Heart right ventricle (tissue), 16 donors: ENCODE data around the gene CCNF. TPM values are rescaled to one million over a fixed set of nuclear protein-coding genes. Genes with fewer than 3 reads are reported as not detected.

Source experiments
- ATAC-seq, 8 donors: fragments of 200-7000 bp; cut with Tn5 transposase; one replicate each; pipeline ENCODE4 v1.9.1; 2020; ENCODE audit warnings: mild to moderate bottlenecking in 8 of 8, moderate library complexity in 8 of 8, moderate number of reproducible peaks in 1 of 8
- DNase-seq, 2 donors: peaks; one replicate each; pipeline ENCODE4 v3.0.0-alpha.2; 2020
- H3K27ac ChIP-seq, 10 donors: fragments of 200-600 bp; sonication (generic) in 2 of 10; one replicate each; pipeline versions ENCODE4 v1.5.0 to v1.8.0; 2020 to 2022; ENCODE audit warnings: mild to moderate bottlenecking in 3 of 10
- H3K27me3 ChIP-seq, 7 donors: fragments of 200-600 bp; one replicate each; pipeline ENCODE4 v1.8.0; 2021 to 2022; ENCODE audit warnings: mild to moderate bottlenecking in 2 of 7
- H3K36me3 ChIP-seq, 9 donors: fragments of 200-600 bp; sonication (generic) in 1 of 9; one replicate each; pipeline versions ENCODE4 v1.5.0 to v1.8.0; 2020 to 2022; ENCODE audit warnings: mild to moderate bottlenecking in 2 of 9
- H3K4me1 ChIP-seq, 9 donors: fragments of 200-600 bp; sonication (generic) in 1 of 9; one replicate each; pipeline versions ENCODE4 v1.5.0 to v1.8.0; 2020 to 2022; ENCODE audit warnings: mild to moderate bottlenecking in 4 of 9
- H3K4me3 ChIP-seq, 10 donors: fragments of 200-600 bp; sonication (generic) in 2 of 10; one replicate each; pipeline versions ENCODE4 v1.5.0 to v1.8.0; 2020 to 2022; ENCODE audit warnings: mild to moderate bottlenecking in 7 of 10, moderate library complexity in 2 of 10
- H3K9me3 ChIP-seq, 11 donors: fragments of 200-600 bp in 10 of 11; sonication (generic) in 2 of 11; one replicate each; pipeline versions ENCODE4 v1.5.0 to v1.8.0; 2013 to 2022; ENCODE audit warnings: mild to moderate bottlenecking in 2 of 11, control low read depth in 1 of 11, moderate library complexity in 1 of 11
- CTCF ChIP-seq, 9 donors: fragments of 200-600 bp; sonication (generic) in 2 of 9; IDR thresholded peaks; one replicate each; pipeline versions ENCODE4 v1.5.0 to v1.8.0; 2021 to 2022; ENCODE audit warnings: antibody characterized with exemption in 9 of 9, mild to moderate bottlenecking in 5 of 9, moderate library complexity in 1 of 9
- WGBS, 2 donors: extraction: QIAGEN DNeasy Blood & Tissue Kit; methylation state at CpG; one replicate each; pipeline ENCODE4 v1.1.7; 2013; ENCODE audit warnings: inconsistent platforms in 1 of 2; 5-methylcytosine and 5-hydroxymethylcytosine counted together
- intact Hi-C, 10 donors: fragments of 100-400 bp; cut with DNase I; formaldehyde crosslinking; loops; one replicate each; pipeline versions ENCODE4 v1.11.1 to v1.14.2; 2022
- polyA plus RNA-seq, 2 donors: library from polyadenylated mRNA; stranded (reverse); fragments of 200-250 nt; gene quantifications; one replicate each; pipeline ENCODE4 v1.2.3, GENCODE V29; 2013
- total RNA-seq, 10 donors: library from RNA; stranded (reverse); fragmentation: NEBNext Ultra II Directional in 3 of 10; extraction: Animal tissue kit (Norgen Biotek cat#: 25700) in 3 of 10; gene quantifications; one replicate each; pipeline versions ENCODE4 v1.2.1 to v1.2.4, GENCODE V29; 2021 to 2023
- donor health status: Arrhythmogenic right ventricular cardiomyopathy.
- donor health status: ischemic (EF 13 %, LVEDD 7.1; RV severe dilation, severe dysfunction).
- donor health status: healthy with polysubstance abuse.
- donor health status: DM: no; HTN: yes; CAD: no.
- donor health status: DM: no; HTN: no; CAD: no.
- donor health status: ischemic (EF 25% LVEDD 6.9; RV normal size, moderate dysfunction).
- donor health status: ischemic (EF 25% LVEDD 5.7; RV mildly dilated, moderate dysfunction).
- donor health status: healthy.
- donor health status: DM: yes; HTN: yes; CAD: no.
- donor health status: Ischemic cardiomyopathy.
- donor health status: ischemic (EF 35%, LVEDD 5.7; RV mildly dilated, moderate dysfunction).
- donor health status: nonischemic (EF 11% LVEDD 7.7; RV severe dilation, severe dysfunction).
- donor health status: DM: yes; HTN: yes; CAD: no.
- donor health status: PGD.
- donor health status: ischemic (EF 29% LVEDD 5.4; RV normal size, mild dysfunction).
- donor health status: nonischemic (EF 23%, LVEDD 6.1; RV moderate dilation, normal function).

CCNF gene
- total and polyA plus RNA-seq, 12 donors: 0.51 to 3.4 (median 0.99) TPM

- intact Hi-C loops: loop anchor here in 1 of 10 donors (2.0 kb wide), 1 partner anchor 21 kb away; no protein-coding TSS in a partner anchor
- no peak for TF ChIP-seq CTCF (IDR thresholded peaks at IDR 0.05)
- Histone ChIP-seq H3K4me3 (peak overlapping the region; percentile 64 to 89 (median 72)), H3K27me3 (peaks cover 11 to 30% (median 29%) of the 10 kb centered on the region in 7 donors), H3K36me3 (peaks cover 0 to 4% (median 0%) of the 10 kb centered on the region in 9 donors), H3K9me3 (no peaks in the 10 kb centered on the region), H3K4me1 (peaks cover 22 to 40% (median 37%) of the 10 kb centered on the region in 9 donors), H3K27ac (peak overlapping the region in 8 of 10 donors; percentile 26 to 92 (median 50))
- ATAC-seq (peak in 2 of 8 donors; percentile 2 to 3), DNase-seq (no peak)
- WGBS, 2 donors: 17% methylated on average over 55 of the region's 55 CpGs
These were observed 46.4 kb downstream of the CCNF start for GRCh38 chr16:2475413-2476344.

- peaks cover 17 to 35% (median 31%) of the 10 kb centered on the region in 9 donors for H3K4me1 ChIP-seq
- peaks cover 0 to 4% (median 0%) of the 10 kb centered on the region in 9 donors for H3K36me3 ChIP-seq
- no peak for ATAC-seq
- H3K27ac ChIP-seq: no peak overlapping the region
- H3K27me3 ChIP-seq: peaks cover 10 to 23% (median 23%) of the 10 kb centered on the region in 7 donors
- H3K9me3 ChIP-seq: no peaks in the 10 kb centered on the region
- intact Hi-C loops: no loop called here
- WGBS, 2 donors: 93 to 95% methylated on average over 9 of the region's 9 CpGs
- no peak overlapping the region for H3K4me3 ChIP-seq
- no peak for DNase-seq
- no peak for TF ChIP-seq CTCF (IDR thresholded peaks at IDR 0.05)
These were observed 47.1 kb downstream of the CCNF start for GRCh38 chr16:2476345-2476720.

- no peak overlapping the region for H3K4me3 ChIP-seq
- ATAC-seq (no peak), DNase-seq (no peak)
- H3K36me3 ChIP-seq: peaks cover 0 to 4% (median 0%) of the 10 kb centered on the region in 9 donors
- WGBS, 2 donors: 90 to 93% methylated on average over 3 of the region's 3 CpGs
- H3K9me3 ChIP-seq: no peaks in the 10 kb centered on the region
- no peak overlapping the region for H3K27ac ChIP-seq
- peaks cover 7 to 19% (median 19%) of the 10 kb centered on the region in 7 donors for H3K27me3 ChIP-seq
- no peak for TF ChIP-seq CTCF (IDR thresholded peaks at IDR 0.05)
- H3K4me1 ChIP-seq: peaks cover 12 to 32% (median 27%) of the 10 kb centered on the region in 9 donors
- intact Hi-C loops: no loop called here
These were observed 47.5 kb downstream of the CCNF start for GRCh38 chr16:2476741-2477140.

- ATAC-seq: no peak
- Histone ChIP-seq H3K36me3 (peaks cover 0 to 4% (median 0%) of the 10 kb centered on the region in 9 donors), H3K27me3 (peaks cover 5 to 13% (median 13%) of the 10 kb centered on the region in 7 donors), H3K27ac (no peak overlapping the region), H3K4me3 (no peak overlapping the region), H3K9me3 (no peaks in the 10 kb centered on the region), H3K4me1 (peaks cover 8 to 29% (median 25%) of the 10 kb centered on the region in 9 donors)
- DNase-seq: no peak
- WGBS, 2 donors: 97 to 99% methylated on average over 3 of the region's 3 CpGs
- intact Hi-C loops: no loop called here
- no peak for TF ChIP-seq CTCF (IDR thresholded peaks at IDR 0.05)
These were observed 48.1 kb downstream of the CCNF start for GRCh38 chr16:2477327-2477726.
